Measurements from ENCODE around the gene DNAH3. TPM values are rescaled to one million over a fixed set of nuclear protein-coding genes. Genes with fewer than 3 reads are reported as not detected.
"Not testable (repeated sequence)": the region's sequence is repeated elsewhere in the genome, so short reads cannot be mapped to it uniquely, and the experiment has no call there.

The DNAH3 gene
- total and polyA plus RNA-seq, 2 of the 8 experiments (the other 6 are each of a cell fraction or from before 2014, with no cell fraction given): 0.57 to 0.71 TPM

- no peak for TF ChIP-seq ATF2 (IDR thresholded peaks at IDR 0.05; ENCODE audit: low read length)
- TF ChIP-seq MAX (IDR thresholded peaks at IDR 0.05): no peak
- no peak for TF ChIP-seq GTF2F1 (IDR thresholded peaks at IDR 0.05; ENCODE audit: borderline replicate concordance, low read depth, low read length)
- no peak for TF ChIP-seq PHF8 (conservative IDR thresholded peaks at IDR 0.05; ENCODE audit: low read depth, low read length)
- TF ChIP-seq POLR2A (IDR thresholded peaks at IDR 0.05; ENCODE audit: control extremely low read depth in 1 of 2, low read depth in 2 of 2, low read length in 2 of 2): no peak
- TF ChIP-seq ZNF274 (IDR thresholded peaks at IDR 0.05; ENCODE audit: borderline replicate concordance, extremely low read depth, low read length): no peak
- no peak for TF ChIP-seq TEAD4 (IDR thresholded peaks at IDR 0.05; ENCODE audit: low read depth, low read length)
Observed at GRCh38 chr16:21172650-21173049, 22.0 kb upstream of the DNAH3 start (continued).

- DNase-seq (ENCODE audit: low read depth in 1 of 2, low spot score in 2 of 2); H3K27me3 ChIP-seq (replicated peaks in 1 of 4; ENCODE audit: control insufficient read depth in 3 of 4, extremely low read depth in 1 of 4, insufficient read depth in 3 of 4, low read length in 3 of 4); H3K79me1 ChIP-seq (ENCODE audit: low read depth, low read length); H3K79me2 ChIP-seq (ENCODE audit: control insufficient read depth in 1 of 2, insufficient read depth in 2 of 2, low read length in 2 of 2); H3K4me2 ChIP-seq (ENCODE audit: insufficient read depth in 1 of 2, low read depth in 2 of 2, low read length in 2 of 2); H3K4me3 ChIP-seq (ENCODE audit: extremely low read depth in 1 of 4, insufficient read depth in 2 of 4, low read depth in 3 of 4, low read length in 4 of 4); H3K23me2 ChIP-seq (ENCODE audit: low read depth, low read length); H2AK5ac ChIP-seq (ENCODE audit: low read depth, low read length); H4K5ac ChIP-seq (ENCODE audit: insufficient read length, low read depth, low read length); H2AFZ ChIP-seq (ENCODE audit: low read length); H4K8ac ChIP-seq (ENCODE audit: extremely low read depth, insufficient read depth, low read length); H3K9me3 ChIP-seq (ENCODE audit: insufficient read depth in 2 of 2, low read depth in 1 of 2, low read length in 1 of 2); H3K27ac ChIP-seq (ENCODE audit: low read depth, low read length); H3K18ac ChIP-seq (ENCODE audit: extremely low read depth, low read length); H2BK120ac ChIP-seq (replicated peaks; ENCODE audit: low read depth, low read length); H3K56ac ChIP-seq (replicated peaks; ENCODE audit: insufficient read length, low read depth, low read length); H2BK15ac ChIP-seq (ENCODE audit: low read length); H2BK5ac ChIP-seq (ENCODE audit: low read depth, low read length); FAIRE-seq; H4K91ac ChIP-seq (replicated peaks; ENCODE audit: insufficient read length, low read length); H3K14ac ChIP-seq (ENCODE audit: insufficient read length); H2BK20ac ChIP-seq (ENCODE audit: low read length); H3K4ac ChIP-seq (replicated peaks; ENCODE audit: insufficient read length, low read depth, low read length); H3K23ac ChIP-seq (ENCODE audit: insufficient read length); H2BK12ac ChIP-seq (ENCODE audit: low read depth, low read length); H3K9ac ChIP-seq (replicated peaks in 1 of 4; ENCODE audit: extremely low read depth in 1 of 4, low read depth in 3 of 4, low read length in 3 of 4); H3K4me1 ChIP-seq (replicated peaks in 1 of 4; ENCODE audit: control insufficient read depth in 3 of 4, insufficient read depth in 4 of 4, low read length in 3 of 4); H4K20me1 ChIP-seq (replicated peaks in 1 of 2; ENCODE audit: control insufficient read depth in 1 of 2, insufficient read depth in 2 of 2, low read length in 2 of 2): not testable (repeated sequence)
- H3K36me3 ChIP-seq (ENCODE audit: control insufficient read depth in 2 of 4, insufficient read depth in 4 of 4, low read length in 3 of 4): peaks cover 17 to 74% (median 50%) of the 10 kb centered on the region in 4 experiments
- ChIA-PET CTCF (ENCODE audit: partially characterized antibody) (interaction anchor here (1.2 to 1.8 kb wide), 2 partner anchors 11 to 131 kb away, joined by 4 to 5 read pairs; no protein-coding TSS in a partner anchor), POLR2A (ENCODE audit: partially characterized antibody) (interaction anchor here (0.8 kb wide), 1 partner anchor 9 kb away, joined by 3 read pairs; no protein-coding TSS in a partner anchor)
- 93% methylated on average over 8 of the region's 8 CpGs; no CpG with 5 or more reads in 1 of the 2 experiments for WGBS, 2 experiments (ENCODE audit: extremely low coverage in 1 of 2, insufficient coverage in 1 of 2, insufficient read length in 1 of 2, insufficient replicate concordance in 2 of 2, low coverage in 1 of 2, low lambda C conversion rate in 2 of 2, missing lambda C conversion rate in 1 of 2)
Observed at GRCh38 chr16:21170116-21170515, 19.5 kb upstream of the DNAH3 start.

Data from H1 (cell line).